ENCODE data around the gene AHRR.
A peak's percentile ranks its signal among the peaks of the same experiment; 100 is the strongest.

Gene AHRR

DNA sequence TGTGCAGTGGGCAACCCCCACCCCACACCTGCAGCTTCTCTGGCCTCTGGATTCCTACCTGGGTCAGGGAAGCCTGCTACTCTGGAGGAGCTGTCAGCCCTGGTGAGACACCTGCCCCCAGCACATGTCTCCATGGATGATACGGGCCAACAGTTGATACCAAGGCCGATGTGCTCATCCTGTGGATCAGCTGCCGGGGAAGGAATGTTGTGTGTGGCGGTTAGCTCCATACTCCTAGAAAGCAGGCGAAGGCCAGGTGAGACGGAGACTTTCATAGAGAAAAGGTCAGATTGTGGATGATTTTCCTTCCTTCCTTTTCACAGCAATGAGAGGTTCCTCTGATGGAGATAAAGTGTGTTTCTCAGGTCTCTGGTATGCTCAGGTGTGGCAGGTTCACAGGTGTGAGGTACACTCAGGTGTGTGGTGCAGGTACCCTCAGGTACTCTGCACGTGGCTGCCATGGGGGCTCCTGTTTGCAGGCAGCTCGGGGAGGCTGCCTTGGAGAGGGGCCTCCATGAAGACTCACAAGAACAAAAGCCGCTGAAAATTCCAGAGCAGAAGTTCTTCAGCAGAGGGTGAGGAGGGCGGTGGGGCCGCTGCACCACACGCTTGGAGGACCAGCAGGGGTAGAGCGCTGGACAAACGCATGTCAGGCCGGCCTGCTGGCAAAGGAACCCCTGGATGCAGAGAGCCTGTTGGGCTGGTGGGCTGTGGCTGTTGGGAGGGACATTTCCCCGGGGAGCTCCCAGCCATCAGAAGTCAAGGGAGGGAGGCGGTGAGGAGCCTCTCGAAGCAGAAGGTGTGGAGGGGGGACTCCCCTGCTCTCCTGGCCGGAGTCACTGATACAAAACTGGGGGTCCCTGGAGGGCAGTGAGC lies 5.1 kb upstream of the AHRR start:
- Histone ChIP-seq H3K14ac (ENCODE audit: low read length) (no peak overlapping the region), H3K79me1 (ENCODE audit: low read length) (no peaks in the 10 kb centered on the region), H3K4ac (ENCODE audit: low read depth, low read length) (no peak overlapping the region), H3K4me2 (ENCODE audit: low read length) (no peak overlapping the region), H4K12ac (ENCODE audit: low read depth, low read length) (no peak overlapping the region), H2BK5ac (ENCODE audit: low read depth, low read length, poor library complexity) (no peak overlapping the region), H3K23ac (ENCODE audit: low read length) (no peak overlapping the region), H4K8ac (ENCODE audit: low read depth, low read length) (no peak overlapping the region), H3K9me3 (ENCODE audit: insufficient read depth, low read depth, low read length) (peaks cover 5% of the 10 kb centered on the region), H3K27ac (ENCODE audit: low read depth, low read length) (no peak overlapping the region), H3K4me1 (ENCODE audit: control insufficient read depth in 1 of 2, insufficient read depth in 2 of 2, low read length in 2 of 2) (peaks cover 8 to 15% of the 10 kb centered on the region in 2 experiments), H3K79me2 (ENCODE audit: control insufficient read depth, insufficient read depth, low read length, poor library complexity) (no peaks in the 10 kb centered on the region), H4K91ac (ENCODE audit: low read depth, low read length) (no peak overlapping the region), H2BK120ac (ENCODE audit: insufficient read depth, low read length, poor library complexity) (no peak overlapping the region), H2AK5ac (ENCODE audit: low read length) (no peak overlapping the region), H3K27me3 (ENCODE audit: insufficient read depth, low read length) (peaks cover 24% of the 10 kb centered on the region), H2AFZ (ENCODE audit: insufficient read depth, low read length, poor library complexity) (no peak overlapping the region), H3K18ac (ENCODE audit: low read length) (no peak overlapping the region), H3K9ac (ENCODE audit: low read length) (no peak overlapping the region), H3K4me3 (ENCODE audit: low read depth, low read length) (no peak overlapping the region), H3K36me3 (ENCODE audit: control insufficient read depth in 1 of 2, insufficient read depth in 2 of 2, low read length in 2 of 2) (peaks cover 23 to 30% of the 10 kb centered on the region in 2 experiments), H2BK12ac (ENCODE audit: low read length) (no peak overlapping the region)
- peak; percentile 99 for DNase-seq
- WGBS (ENCODE audit: extremely low coverage, insufficient coverage, insufficient read length) = no CpG with 5 or more reads among the region's 19 CpGs

DNA sequence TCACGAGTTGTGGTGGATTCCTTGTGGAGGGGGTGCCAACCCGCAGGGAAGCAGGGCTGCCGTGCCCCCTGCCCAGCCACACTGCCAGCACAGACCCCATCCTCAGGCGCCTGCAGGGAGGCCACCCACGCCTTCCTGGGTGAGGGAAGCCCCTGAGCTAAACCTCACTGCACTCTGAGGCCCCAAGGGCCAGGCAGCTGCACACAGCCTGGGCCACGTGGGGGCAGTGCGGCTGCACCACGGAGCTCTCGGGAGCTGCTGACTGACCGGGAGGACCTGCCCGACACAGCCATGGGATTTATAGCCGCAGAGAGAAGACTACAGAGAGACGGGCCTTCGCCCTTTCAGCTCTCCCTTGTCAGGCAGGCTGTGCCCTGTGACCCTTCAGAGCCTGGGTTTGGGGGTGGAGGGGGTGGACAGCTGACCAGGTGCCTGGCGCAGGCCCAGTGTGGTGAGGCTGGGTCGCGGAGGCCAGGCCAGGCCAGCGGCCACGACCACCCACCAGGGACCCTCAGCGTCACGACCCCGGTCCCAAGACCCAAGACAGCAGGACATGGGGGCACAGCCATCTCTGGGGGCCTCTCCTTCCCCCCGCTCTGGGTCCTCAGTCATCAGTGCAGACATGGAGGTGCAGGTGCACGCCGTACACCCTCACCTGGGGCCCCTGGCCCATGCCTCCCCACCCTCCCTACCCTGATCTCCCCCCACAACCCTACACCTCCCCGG lies 4.3 kb upstream of the AHRR start:
- no peak overlapping the region for H4K91ac ChIP-seq (ENCODE audit: low read depth, low read length)
- H3K27me3 ChIP-seq (ENCODE audit: insufficient read depth, low read length) = peaks cover 31% of the 10 kb centered on the region
- H3K4me1 ChIP-seq (ENCODE audit: control insufficient read depth in 1 of 2, insufficient read depth in 2 of 2, low read length in 2 of 2) = peaks cover 14 to 21% of the 10 kb centered on the region in 2 experiments
- no peaks in the 10 kb centered on the region for H3K79me1 ChIP-seq (ENCODE audit: low read length)
- no peak overlapping the region for H2BK120ac ChIP-seq (ENCODE audit: insufficient read depth, low read length, poor library complexity)
- H3K4ac ChIP-seq (ENCODE audit: low read depth, low read length) = no peak overlapping the region
- H3K18ac ChIP-seq (ENCODE audit: low read length) = no peak overlapping the region
- DNase-seq = peak; percentile 78 to 79
- H3K9ac ChIP-seq (ENCODE audit: low read length) = no peak overlapping the region
- no CpG with 5 or more reads among the region's 26 CpGs for WGBS (ENCODE audit: extremely low coverage, insufficient coverage, insufficient read length)
- H4K8ac ChIP-seq (ENCODE audit: low read depth, low read length) = no peak overlapping the region
- H3K14ac ChIP-seq (ENCODE audit: low read length) = no peak overlapping the region
- no peak overlapping the region for H2AFZ ChIP-seq (ENCODE audit: insufficient read depth, low read length, poor library complexity)
- no peak overlapping the region for H2BK5ac ChIP-seq (ENCODE audit: low read depth, low read length, poor library complexity)
- H3K27ac ChIP-seq (ENCODE audit: low read depth, low read length) = no peak overlapping the region
- no peak overlapping the region for H2AK5ac ChIP-seq (ENCODE audit: low read length)
- H2BK12ac ChIP-seq (ENCODE audit: low read length) = no peak overlapping the region
- no peak overlapping the region for H3K4me2 ChIP-seq (ENCODE audit: low read length)
- H3K9me3 ChIP-seq (ENCODE audit: insufficient read depth, low read depth, low read length) = peaks cover 5% of the 10 kb centered on the region
- H3K4me3 ChIP-seq (ENCODE audit: low read depth, low read length) = no peak overlapping the region
- peaks cover 20 to 30% of the 10 kb centered on the region in 2 experiments for H3K36me3 ChIP-seq (ENCODE audit: control insufficient read depth in 1 of 2, insufficient read depth in 2 of 2, low read length in 2 of 2)
- no peaks in the 10 kb centered on the region for H3K79me2 ChIP-seq (ENCODE audit: control insufficient read depth, insufficient read depth, low read length, poor library complexity)
- no peak overlapping the region for H4K12ac ChIP-seq (ENCODE audit: low read depth, low read length)
- H3K23ac ChIP-seq (ENCODE audit: low read length) = no peak overlapping the region

DNA sequence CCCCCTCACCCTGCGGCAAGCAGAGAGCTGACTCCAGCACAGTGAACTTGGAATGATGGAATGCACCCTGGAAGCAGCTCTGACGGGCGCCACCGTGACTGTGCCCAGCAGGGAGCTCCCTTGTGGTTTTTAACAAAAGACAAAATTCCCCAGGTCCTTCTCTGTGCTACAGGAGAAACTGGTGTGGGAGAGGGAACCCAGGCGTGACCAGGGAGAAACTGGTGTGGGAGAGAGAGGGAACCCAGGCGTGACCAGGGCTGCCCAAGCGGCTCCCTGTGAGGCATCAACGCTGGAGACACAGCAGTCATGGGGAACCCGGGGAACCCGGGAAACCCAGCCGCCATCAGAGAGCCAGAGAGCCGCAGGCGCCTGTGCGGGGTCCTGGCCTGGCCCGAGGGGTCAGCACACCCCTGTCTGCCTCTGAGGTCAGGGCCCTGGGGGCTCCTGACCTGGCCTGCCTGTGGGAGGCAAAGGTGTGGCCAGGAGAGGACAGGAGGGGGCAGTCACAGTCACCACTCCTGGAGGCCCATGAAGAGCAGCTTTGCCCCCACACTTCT lies 3.1 kb upstream of the AHRR start:
- H2BK5ac ChIP-seq (ENCODE audit: low read depth, low read length, poor library complexity) = no peak overlapping the region
- no peak overlapping the region for H2BK120ac ChIP-seq (ENCODE audit: insufficient read depth, low read length, poor library complexity)
- H4K91ac ChIP-seq (ENCODE audit: low read depth, low read length) = no peak overlapping the region
- H2AK5ac ChIP-seq (ENCODE audit: low read length) = no peak overlapping the region
- peak; percentile 47 to 60 for DNase-seq
- H3K79me1 ChIP-seq (ENCODE audit: low read length) = no peaks in the 10 kb centered on the region
- H3K14ac ChIP-seq (ENCODE audit: low read length) = no peak overlapping the region
- H3K27ac ChIP-seq (ENCODE audit: low read depth, low read length) = no peak overlapping the region
- peaks cover 15 to 21% of the 10 kb centered on the region in 2 experiments for H3K4me1 ChIP-seq (ENCODE audit: control insufficient read depth in 1 of 2, insufficient read depth in 2 of 2, low read length in 2 of 2)
- H2AFZ ChIP-seq (ENCODE audit: insufficient read depth, low read length, poor library complexity) = no peak overlapping the region
- no CpG with 5 or more reads among the region's 15 CpGs for WGBS (ENCODE audit: extremely low coverage, insufficient coverage, insufficient read length)
- H3K23ac ChIP-seq (ENCODE audit: low read length) = no peak overlapping the region
- no peaks in the 10 kb centered on the region for H3K79me2 ChIP-seq (ENCODE audit: control insufficient read depth, insufficient read depth, low read length, poor library complexity)
- no peak overlapping the region for H4K12ac ChIP-seq (ENCODE audit: low read depth, low read length)
- peaks cover 40% of the 10 kb centered on the region for H3K27me3 ChIP-seq (ENCODE audit: insufficient read depth, low read length)
- no peak overlapping the region for H3K4me3 ChIP-seq (ENCODE audit: low read depth, low read length)
- H3K18ac ChIP-seq (ENCODE audit: low read length) = no peak overlapping the region
- no peak overlapping the region for H3K9ac ChIP-seq (ENCODE audit: low read length)
- H3K9me3 ChIP-seq (ENCODE audit: insufficient read depth, low read depth, low read length) = peaks cover 5% of the 10 kb centered on the region
- H3K4me2 ChIP-seq (ENCODE audit: low read length) = no peak overlapping the region
- H4K8ac ChIP-seq (ENCODE audit: low read depth, low read length) = no peak overlapping the region
- H3K4ac ChIP-seq (ENCODE audit: low read depth, low read length) = no peak overlapping the region
- H2BK12ac ChIP-seq (ENCODE audit: low read length) = no peak overlapping the region
- peaks cover 16 to 27% of the 10 kb centered on the region in 2 experiments for H3K36me3 ChIP-seq (ENCODE audit: control insufficient read depth in 1 of 2, insufficient read depth in 2 of 2, low read length in 2 of 2)

DNA sequence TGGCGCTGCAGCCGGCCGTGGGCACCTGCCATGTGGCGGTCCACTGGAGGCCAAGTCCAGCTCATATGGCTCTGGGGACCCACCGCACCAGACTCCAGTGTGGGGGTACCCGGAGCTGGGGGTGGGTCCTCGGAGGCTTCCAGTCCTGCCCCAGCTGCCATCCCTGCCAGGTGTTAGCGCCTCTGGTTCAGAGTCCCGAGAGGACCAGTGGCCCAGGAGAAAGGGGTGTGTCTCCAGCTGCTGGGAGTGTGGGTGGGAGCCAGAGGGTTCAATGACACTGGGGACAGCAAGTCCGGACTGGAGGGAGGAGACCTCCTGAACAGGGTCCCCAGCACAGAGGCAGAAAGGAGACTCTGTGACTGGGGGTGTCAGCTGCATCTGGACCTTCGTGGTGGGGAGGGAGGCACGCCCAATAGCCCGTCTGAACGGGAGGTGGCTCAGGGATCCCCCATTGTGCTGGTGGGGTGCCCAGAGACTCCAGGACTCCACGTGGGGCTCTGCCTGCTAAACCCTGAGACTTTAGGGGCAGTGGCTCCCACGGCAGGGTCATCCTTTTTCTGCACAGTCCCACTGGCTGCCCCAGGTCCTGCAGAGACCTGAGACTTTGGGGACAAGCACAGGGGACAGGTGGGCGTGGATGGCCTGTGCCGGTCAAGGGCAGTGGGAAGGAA lies 2.4 kb upstream of the AHRR start:
- no CpG with 5 or more reads among the region's 18 CpGs for WGBS (ENCODE audit: extremely low coverage, insufficient coverage, insufficient read length)
- Histone ChIP-seq H3K4me2 (ENCODE audit: low read length) (no peak overlapping the region), H3K79me2 (ENCODE audit: control insufficient read depth, insufficient read depth, low read length, poor library complexity) (no peaks in the 10 kb centered on the region), H4K12ac (ENCODE audit: low read depth, low read length) (no peak overlapping the region), H3K18ac (ENCODE audit: low read length) (no peak overlapping the region), H3K4ac (ENCODE audit: low read depth, low read length) (no peak overlapping the region), H3K23ac (ENCODE audit: low read length) (no peak overlapping the region), H2AFZ (ENCODE audit: insufficient read depth, low read length, poor library complexity) (no peak overlapping the region), H2AK5ac (ENCODE audit: low read length) (no peak overlapping the region), H2BK120ac (ENCODE audit: insufficient read depth, low read length, poor library complexity) (no peak overlapping the region), H4K8ac (ENCODE audit: low read depth, low read length) (no peak overlapping the region), H3K4me3 (ENCODE audit: low read depth, low read length) (no peak overlapping the region), H3K27ac (ENCODE audit: low read depth, low read length) (no peak overlapping the region), H3K14ac (ENCODE audit: low read length) (no peak overlapping the region), H2BK12ac (ENCODE audit: low read length) (no peak overlapping the region), H3K27me3 (ENCODE audit: insufficient read depth, low read length) (peaks cover 40% of the 10 kb centered on the region), H3K4me1 (ENCODE audit: control insufficient read depth in 1 of 2, insufficient read depth in 2 of 2, low read length in 2 of 2) (peaks cover 15 to 21% of the 10 kb centered on the region in 2 experiments), H4K91ac (ENCODE audit: low read depth, low read length) (no peak overlapping the region), H3K9me3 (ENCODE audit: insufficient read depth, low read depth, low read length) (peaks cover 5% of the 10 kb centered on the region), H3K9ac (ENCODE audit: low read length) (no peak overlapping the region), H2BK5ac (ENCODE audit: low read depth, low read length, poor library complexity) (no peak overlapping the region), H3K36me3 (ENCODE audit: control insufficient read depth in 1 of 2, insufficient read depth in 2 of 2, low read length in 2 of 2) (peaks cover 9 to 20% of the 10 kb centered on the region in 2 experiments), H3K79me1 (ENCODE audit: low read length) (no peaks in the 10 kb centered on the region)
- DNase-seq = no peak
